HG03520 (cell line): ENCODE measurements around the gene TNRC6B.
"Not testable (repeated sequence)": the region's sequence is repeated elsewhere in the genome, so short reads cannot be mapped to it uniquely, and the experiment has no call there.

Experiments
- ATAC-seq: cut with Tn5 transposase; IDR thresholded peaks from one replicate; pipeline ENCODE4 v1.9.1; 2021; ENCODE audit warnings: mild to moderate bottlenecking, moderate library complexity; ENCODE audit not compliant: unreplicated experiment

The TNRC6B gene

GRCh38 chr22:40183029-40183581 lies 5.4 kb downstream of the TNRC6B start:
- no peak for ATAC-seq

- ATAC-seq = not testable (repeated sequence)
These were observed 5.9 kb downstream of the TNRC6B start for GRCh38 chr22:40183603-40184002.

GRCh38 chr22:40187389-40187788 lies 9.7 kb downstream of the TNRC6B start:
- no peak for ATAC-seq

GRCh38 chr22:40189997-40190396 lies 12.3 kb downstream of the TNRC6B start:
- no peak for ATAC-seq

- no peak for ATAC-seq
These were observed 12.8 kb downstream of the TNRC6B start for GRCh38 chr22:40190501-40190900.

- ATAC-seq = no peak
These were observed 16.0 kb downstream of the TNRC6B start for GRCh38 chr22:40193429-40194421.

- ATAC-seq = no peak
These were observed 16.9 kb downstream of the TNRC6B start for GRCh38 chr22:40194656-40195055.

- ATAC-seq = no peak
These were observed 19.1 kb downstream of the TNRC6B start for GRCh38 chr22:40196628-40197360.

GRCh38 chr22:40197421-40197820 lies 19.7 kb downstream of the TNRC6B start:
- not testable (repeated sequence) for ATAC-seq

- ATAC-seq = no peak
These were observed 21.0 kb downstream of the TNRC6B start for GRCh38 chr22:40198733-40199132.

GRCh38 chr22:40199223-40199622 lies 21.5 kb downstream of the TNRC6B start:
- no peak for ATAC-seq

- no peak for ATAC-seq
These were observed 22.1 kb downstream of the TNRC6B start for GRCh38 chr22:40199852-40200251.

- no peak for ATAC-seq
These were observed 23.2 kb downstream of the TNRC6B start for GRCh38 chr22:40200795-40201530.

GRCh38 chr22:40202225-40202944 lies 24.7 kb downstream of the TNRC6B start:
- ATAC-seq = no peak

- ATAC-seq = no peak
These were observed 25.8 kb downstream of the TNRC6B start for GRCh38 chr22:40203572-40203971.

GRCh38 chr22:40204321-40205116 lies 26.8 kb downstream of the TNRC6B start:
- ATAC-seq = no peak

- no peak for ATAC-seq
These were observed 28.8 kb downstream of the TNRC6B start for GRCh38 chr22:40206561-40206960.

GRCh38 chr22:40210818-40211217 lies 33.1 kb downstream of the TNRC6B start:
- ATAC-seq = no peak

GRCh38 chr22:40211476-40212054 lies 33.8 kb downstream of the TNRC6B start:
- ATAC-seq = no peak
